SK-N-SH (cell line): Measurements from ENCODE around the gene GAS6.

Experiments used
- CTCF ChIP-seq: fragments of 200-600 bp; sonication (generic); IDR thresholded peaks from 2 replicates; pipeline ENCODE4 v1.6.1; 2017; ENCODE audit warnings: antibody characterized with exemption, mild to moderate bottlenecking, moderate library complexity
- FOXM1 ChIP-seq: IDR thresholded peaks from 2 replicates; pipeline ENCODE4 v1.4.0; 2012; ENCODE audit warnings: low read depth, mild to moderate bottlenecking
- NRF1 ChIP-seq: IDR thresholded peaks from 2 replicates; pipeline ENCODE4 v1.6.1; 2012; ENCODE audit warnings: low read depth, mild to moderate bottlenecking, low read length
- RAD21 ChIP-seq: IDR thresholded peaks from 2 replicates; pipeline ENCODE4 v1.6.1; 2012; ENCODE audit warnings: mild to moderate bottlenecking, low read length
- RCOR1 ChIP-seq: fragments of 150-350 bp; IDR thresholded peaks from 2 replicates; pipeline ENCODE4 v1.6.1; 2017; ENCODE audit warnings: antibody characterized with exemption, low read length
- REST ChIP-seq: IDR thresholded peaks from 2 replicates; pipeline ENCODE4 v1.6.1; 2012; ENCODE audit warnings: mild to moderate bottlenecking, low read depth, low read length, moderate library complexity
- USF1 ChIP-seq: IDR thresholded peaks from 2 replicates; pipeline ENCODE4 v1.4.0; 2012; ENCODE audit warnings: low read depth, borderline replicate concordance
- YY1 ChIP-seq: IDR thresholded peaks from 2 replicates; pipeline ENCODE4 v1.4.0; 2012; ENCODE audit warnings: low read depth, mild to moderate bottlenecking

GRCh38 chr13:113883314-113883811 is 19.5 kb upstream of the GAS6 start:
- TF ChIP-seq CTCF (no peak), RAD21 (no peak), RCOR1 (no peak), FOXM1 (no peak), USF1 (no peak), YY1 (no peak), REST (no peak), NRF1 (no peak)
